LNCaP clone FGC (cell line): ENCODE data around the gene ERH.
A peak's percentile ranks its signal among the peaks of the same experiment; 100 is the strongest.

ENCODE experiments used
- DNase-seq: peaks from one replicate; pipeline ENCODE4 v3.0.0-alpha.2; 2011; ENCODE audit warnings: low read depth
- H3K4me3 ChIP-seq: 2 replicates; pipeline ENCODE4 v1.5.1; 2011; ENCODE audit warnings: mild to moderate bottlenecking, low read depth, low read length, control low read depth
- TF ChIP-seq, protein P1 (sequence below): IDR thresholded peaks from 2 replicates; pipeline ENCODE4 v1.5.1; 2012; ENCODE audit warnings: mild to moderate bottlenecking; ENCODE audit not compliant: control insufficient read depth, insufficient read depth; ENCODE audit errors: extremely low read depth

Gene ERH

DNA sequence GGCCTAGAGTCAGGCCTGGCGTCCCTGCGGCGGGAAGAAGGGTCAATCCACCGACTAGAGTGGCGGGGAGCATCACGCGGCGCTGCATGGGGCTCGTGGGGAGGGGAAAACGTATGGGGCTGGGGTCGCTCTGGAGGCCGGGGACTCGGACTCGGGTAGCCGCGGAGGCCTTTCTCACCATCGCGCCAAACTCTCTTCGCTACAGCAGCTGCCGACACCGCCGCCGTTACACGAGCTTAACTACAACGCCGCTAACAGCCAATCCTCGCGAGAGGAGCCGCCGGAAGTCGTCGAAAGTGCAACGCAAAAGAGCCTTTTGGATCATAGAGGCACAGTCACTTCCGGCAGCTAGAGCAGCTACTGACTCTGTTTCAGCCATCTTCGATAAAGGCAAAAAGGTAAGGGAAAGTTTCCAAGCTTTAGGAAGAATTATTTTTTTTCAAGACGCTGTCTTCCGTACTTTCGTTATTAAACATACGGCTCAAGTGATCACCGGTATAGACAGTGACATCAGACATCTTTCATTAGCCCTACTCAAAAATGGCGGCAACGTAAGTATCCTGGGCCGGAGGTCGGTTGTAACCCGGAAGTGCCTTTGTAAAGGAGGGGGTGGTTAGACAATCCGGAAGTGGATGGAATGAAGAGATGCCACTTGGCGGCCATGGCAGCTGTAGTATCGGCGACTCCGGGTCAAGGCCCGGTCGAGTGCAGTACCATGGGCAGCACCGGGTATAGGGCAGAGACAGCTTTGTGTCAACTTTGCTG lies at the start of gene ERH, which contains the start of gene SLC39A9:
Gene ERH, minus strand, starts transcription at position 247 of the 765 bp plus-strand sequence. Its CDS starts 66 bp downstream, at position 181.
Gene SLC39A9, plus strand, starts transcription at position 640 of the 765 bp plus-strand sequence. CDS start 678 bp downstream, outside the sequence.
- peak; percentile 96 for DNase-seq
- H3K4me3 ChIP-seq, result peak within 1 kb of the TSS; percentile 72
- TF ChIP-seq, protein P1, sequence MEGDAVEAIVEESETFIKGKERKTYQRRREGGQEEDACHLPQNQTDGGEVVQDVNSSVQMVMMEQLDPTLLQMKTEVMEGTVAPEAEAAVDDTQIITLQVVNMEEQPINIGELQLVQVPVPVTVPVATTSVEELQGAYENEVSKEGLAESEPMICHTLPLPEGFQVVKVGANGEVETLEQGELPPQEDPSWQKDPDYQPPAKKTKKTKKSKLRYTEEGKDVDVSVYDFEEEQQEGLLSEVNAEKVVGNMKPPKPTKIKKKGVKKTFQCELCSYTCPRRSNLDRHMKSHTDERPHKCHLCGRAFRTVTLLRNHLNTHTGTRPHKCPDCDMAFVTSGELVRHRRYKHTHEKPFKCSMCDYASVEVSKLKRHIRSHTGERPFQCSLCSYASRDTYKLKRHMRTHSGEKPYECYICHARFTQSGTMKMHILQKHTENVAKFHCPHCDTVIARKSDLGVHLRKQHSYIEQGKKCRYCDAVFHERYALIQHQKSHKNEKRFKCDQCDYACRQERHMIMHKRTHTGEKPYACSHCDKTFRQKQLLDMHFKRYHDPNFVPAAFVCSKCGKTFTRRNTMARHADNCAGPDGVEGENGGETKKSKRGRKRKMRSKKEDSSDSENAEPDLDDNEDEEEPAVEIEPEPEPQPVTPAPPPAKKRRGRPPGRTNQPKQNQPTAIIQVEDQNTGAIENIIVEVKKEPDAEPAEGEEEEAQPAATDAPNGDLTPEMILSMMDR, result no peak

DNA sequence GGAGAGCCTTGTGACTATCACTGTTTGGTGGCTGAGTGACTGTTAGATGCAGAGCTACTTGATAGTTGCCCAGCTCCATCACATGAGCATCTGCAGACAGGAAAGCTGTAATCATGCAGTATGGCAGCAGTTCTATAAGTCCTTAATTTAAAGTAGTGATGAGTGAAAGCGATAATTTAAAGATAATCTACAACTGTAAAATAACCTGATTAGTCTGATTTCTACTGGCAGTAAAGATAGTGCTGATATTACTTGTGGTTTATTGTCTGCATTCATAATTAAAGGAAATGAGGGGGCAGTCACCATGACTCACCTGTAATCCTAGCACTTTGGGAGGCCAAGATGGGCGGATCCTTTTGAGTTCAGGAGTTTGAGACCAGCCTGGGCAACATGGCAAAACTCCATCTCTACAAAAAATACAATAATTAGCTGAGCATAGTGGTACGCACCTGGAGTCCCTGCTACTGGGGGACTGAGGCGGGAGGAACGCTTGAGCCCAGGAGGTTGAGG lies 45.3 kb upstream of the ERH start:
- no peak overlapping the region for H3K4me3 ChIP-seq
- DNase-seq, result no peak
- TF ChIP-seq, protein P1, result no peak

DNA sequence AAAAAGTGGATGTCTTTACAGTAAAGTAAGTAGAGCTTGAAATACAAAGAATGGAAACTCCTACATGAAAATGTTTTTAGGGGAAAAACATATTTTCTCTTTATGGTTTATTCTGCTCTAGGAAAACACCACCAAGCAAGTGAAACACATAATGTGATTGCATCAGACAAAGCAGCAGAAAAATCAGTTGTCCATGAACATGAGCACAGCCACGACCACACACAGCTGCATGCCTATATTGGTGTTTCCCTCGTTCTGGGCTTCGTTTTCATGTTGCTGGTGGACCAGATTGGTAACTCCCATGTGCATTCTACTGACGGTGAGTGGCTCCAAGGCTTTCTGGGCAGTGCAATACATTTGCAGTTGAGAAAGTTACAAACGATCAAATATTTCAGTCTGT lies 43.8 kb upstream of the ERH start:
- no peak overlapping the region for H3K4me3 ChIP-seq
- TF ChIP-seq, protein P1, result no peak
- no peak for DNase-seq

DNA sequence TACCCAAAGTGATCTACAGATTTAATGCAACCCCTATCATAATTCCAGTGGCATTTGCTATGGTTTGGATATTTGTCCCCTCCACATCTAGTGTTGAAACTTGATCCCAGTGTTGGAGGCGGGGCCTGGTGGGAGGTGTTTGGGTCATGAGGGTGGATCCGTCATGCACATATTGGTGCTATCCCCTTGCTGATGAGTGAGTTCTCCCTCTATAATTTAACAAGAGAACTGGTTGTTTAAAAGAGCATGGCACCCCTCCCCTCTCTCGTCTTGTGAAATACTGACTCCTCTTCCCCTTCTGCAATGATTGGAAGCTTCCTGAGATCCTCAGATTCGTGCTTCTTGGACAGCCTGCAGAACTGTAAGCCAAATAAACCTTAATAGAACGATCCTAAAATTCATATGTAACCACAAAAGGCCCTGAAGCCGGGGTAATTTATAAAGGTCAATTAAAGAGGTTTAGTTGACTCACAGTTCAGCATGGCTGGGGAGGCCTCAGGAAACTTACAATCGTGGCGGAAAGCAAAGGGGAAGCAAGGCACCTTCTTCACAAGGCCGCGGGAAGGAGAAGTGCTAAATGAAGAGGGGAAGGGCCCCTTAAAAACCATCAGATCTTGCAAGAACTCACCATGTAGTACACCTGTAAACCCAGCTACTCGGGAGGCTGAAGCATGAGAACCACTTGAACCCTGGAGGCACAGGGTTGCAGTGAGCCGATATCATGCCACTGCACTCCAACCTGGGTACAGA lies 41.6 kb upstream of the ERH start:
- TF ChIP-seq, protein P1, result no peak
- no peak for DNase-seq
- no peak overlapping the region for H3K4me3 ChIP-seq

DNA sequence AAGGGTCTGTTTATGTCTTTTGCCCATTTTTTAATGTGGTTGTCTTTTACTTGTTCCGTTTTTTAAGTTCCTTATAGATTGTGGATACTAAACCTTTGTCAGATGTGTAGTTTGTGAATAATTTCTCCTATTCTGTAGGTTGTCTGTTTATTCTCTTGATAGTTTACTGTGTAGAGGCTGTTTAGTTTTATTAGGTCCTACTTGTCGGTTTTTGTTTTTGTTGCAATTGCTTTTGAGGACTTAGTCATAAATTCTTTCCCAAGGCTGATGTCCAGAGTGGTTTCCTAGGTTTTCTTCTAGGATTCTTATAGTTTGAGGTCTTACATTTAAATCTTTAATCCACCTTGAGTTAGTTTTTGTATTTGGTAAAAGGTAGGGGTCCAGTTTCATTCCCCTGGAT lies 34.3 kb upstream of the ERH start:
- no peak overlapping the region for H3K4me3 ChIP-seq
- DNase-seq, result no peak
- TF ChIP-seq, protein P1, result no peak

DNA sequence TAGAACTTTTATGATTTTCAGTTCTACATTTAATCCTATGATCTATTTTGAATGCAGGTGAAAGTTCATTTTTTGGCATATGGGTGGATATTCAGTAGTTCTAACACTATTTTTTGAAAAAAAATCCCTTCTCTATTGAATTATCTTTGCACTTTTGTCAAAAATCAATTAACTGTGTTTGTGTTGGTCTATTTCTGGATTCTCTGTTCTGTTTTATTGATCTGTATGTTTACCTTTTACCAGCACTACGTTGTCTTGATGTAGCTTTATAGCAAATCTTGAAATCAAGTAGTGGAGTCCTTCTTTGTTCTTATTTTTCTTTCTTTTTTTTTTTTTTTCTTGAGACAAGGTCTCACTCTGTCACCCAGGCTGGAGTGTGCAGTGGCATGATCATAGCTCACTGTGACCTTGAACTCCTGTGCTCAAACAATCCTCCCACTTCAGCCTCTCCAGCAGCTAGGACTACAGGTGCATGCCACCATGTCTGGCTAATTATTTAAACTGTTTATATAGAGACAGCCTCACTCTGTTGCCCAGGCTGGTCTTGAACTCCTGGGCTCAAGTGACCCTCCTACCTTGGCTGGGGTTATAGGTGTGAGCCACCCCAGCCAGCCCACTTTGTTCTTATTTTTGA lies 32.3 kb upstream of the ERH start:
- TF ChIP-seq, protein P1, result no peak
- no peak overlapping the region for H3K4me3 ChIP-seq
- no peak for DNase-seq
